Aorta (tissue), 5 donors: Measurements from ENCODE around the gene FRRS1L. TPM values are rescaled to one million over a fixed set of nuclear protein-coding genes. Genes with fewer than 3 reads are reported as not detected.
A peak's percentile ranks its signal among the peaks of the same experiment; 100 is the strongest.

ENCODE experiments used
- ATAC-seq: fragments of 200-7000 bp; cut with Tn5 transposase; one replicate; pipeline ENCODE4 v1.9.1; 2022; ENCODE audit warnings: moderate library complexity; ENCODE audit not compliant: low FRiP score
- DNase-seq, 2 donors: peaks; one replicate each; pipeline ENCODE4 v3.0.0-alpha.2; 2020
- H3K27ac ChIP-seq, 2 donors: one replicate each; pipeline ENCODE4 v1.5.1; 2013; ENCODE audit warnings: low read length in 2 of 2, mild to moderate bottlenecking in 2 of 2, moderate library complexity in 2 of 2, control low read depth in 1 of 2, inconsistent platforms in 1 of 2, low read depth in 1 of 2
- H3K27me3 ChIP-seq, 2 donors: one replicate each; pipeline ENCODE4 v1.6.1; 2013; ENCODE audit warnings: control low read depth in 1 of 2, low read length in 1 of 2, mild to moderate bottlenecking in 1 of 2, moderate library complexity in 1 of 2; ENCODE audit not compliant: insufficient read depth in 2 of 2, control insufficient read depth in 1 of 2
- H3K36me3 ChIP-seq, 2 donors: one replicate each; pipeline ENCODE4 v1.6.1; 2013; ENCODE audit warnings: control low read depth in 1 of 2, low read length in 1 of 2, mild to moderate bottlenecking in 1 of 2; ENCODE audit not compliant: insufficient read depth in 2 of 2, control insufficient read depth in 1 of 2
- H3K4me1 ChIP-seq, 2 donors: one replicate each; pipeline ENCODE4 v1.6.1; 2013; ENCODE audit warnings: low read length in 2 of 2, control low read depth in 1 of 2, mild to moderate bottlenecking in 1 of 2, moderate library complexity in 1 of 2; ENCODE audit not compliant: insufficient read depth in 2 of 2, control insufficient read depth in 1 of 2
- H3K4me3 ChIP-seq, 2 donors: one replicate each; pipeline ENCODE4 v1.5.1; 2013; ENCODE audit warnings: low read length in 2 of 2, control low read depth in 1 of 2, mild to moderate bottlenecking in 1 of 2
- H3K9me3 ChIP-seq: one replicate; pipeline ENCODE4 v1.6.1; 2013; ENCODE audit warnings: mild to moderate bottlenecking, low read length; ENCODE audit not compliant: control insufficient read depth
- WGBS, 2 donors: extraction: QIAGEN DNeasy Blood & Tissue Kit; methylation state at CpG; one replicate each; pipeline ENCODE4 v1.1.7; 2013; 5-methylcytosine and 5-hydroxymethylcytosine counted together
- intact Hi-C, 2 donors: fragments of 100-400 bp; cut with DNase I; formaldehyde crosslinking; loops; one replicate each; pipeline versions ENCODE4 v1.14.2 to v1.15.0; 2022
- polyA plus RNA-seq, 2 donors: library from polyadenylated mRNA; stranded (reverse); fragments of 200-250 nt; gene quantifications; one replicate each; pipeline ENCODE4 v1.2.3, GENCODE V29; 2013
- total RNA-seq, 2 donors: library from RNA; stranded (reverse); fragmentation: NEBNext Ultra II Directional; extraction: Animal tissue kit (Norgen Biotek cat#: 25700); gene quantifications; one replicate each; pipeline ENCODE4 v1.2.1, GENCODE V29; 2021
- donor health status: healthy with polysubstance abuse.
- donor health status: Bipolar disorder and iron deficiency.
- donor health status: DM: no; HTN: no; CAD: no.
- donor health status: DM: no; HTN: no; CAD: no.
- donor health status: DM: yes; HTN: yes; CAD: no.

The FRRS1L gene
- total and polyA plus RNA-seq, 4 donors, result under 0.01 to 1.9 (median 0.29) TPM; not detected in 1

DNA sequence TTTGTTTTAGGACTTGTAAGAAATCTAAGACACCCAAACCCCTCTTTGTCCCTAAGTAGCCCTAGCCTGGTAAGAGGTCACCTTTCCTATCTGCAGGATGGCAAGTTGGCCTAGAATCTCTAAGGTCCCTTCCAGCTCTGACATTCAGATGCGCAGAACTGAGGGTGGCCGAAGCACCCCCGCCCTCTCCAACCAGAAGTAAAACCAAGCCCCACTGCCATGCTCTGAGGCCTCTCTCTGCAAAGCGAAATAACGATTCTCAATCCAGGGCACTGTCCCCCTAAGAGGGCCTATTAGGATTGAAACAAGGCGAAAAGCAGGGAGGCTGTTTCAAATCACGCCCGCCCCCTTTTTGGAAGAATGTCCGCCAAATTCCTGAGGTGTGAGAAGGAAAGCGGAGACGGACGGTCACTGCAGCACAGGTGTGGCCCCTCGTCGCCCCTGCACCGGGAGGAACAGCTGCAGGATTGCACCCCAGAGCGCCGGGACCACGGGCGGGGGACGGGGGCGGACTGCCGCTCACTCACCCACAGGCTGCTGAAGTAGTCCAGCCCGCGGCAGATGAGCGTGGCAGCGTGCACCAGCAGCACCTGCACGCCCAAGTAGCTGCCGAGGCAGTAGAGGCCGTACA, 48.1 kb downstream of the FRRS1L start:
- Histone ChIP-seq H3K27me3 (no peaks in the 10 kb centered on the region), H3K4me3 (peak overlapping the region; percentile 67 to 93), H3K4me1 (peaks cover 4 to 6% of the 10 kb centered on the region in 2 donors), H3K9me3 (no peaks in the 10 kb centered on the region), H3K27ac (peak overlapping the region in 1 of 2 donors; percentile 71), H3K36me3 (no peaks in the 10 kb centered on the region)
- 0 to 1% methylated on average over 29 of the region's 29 CpGs for WGBS, 2 donors
- no peak for ATAC-seq
- no peak for DNase-seq
- intact Hi-C loops, result loop anchor here in 1 of 2 donors (1.0 to 5.0 kb wide), 2 partner anchors 107 to 185 kb away; partner anchors contain the start of genes ABITRAM, CTNNAL1 and ELP1

DNA sequence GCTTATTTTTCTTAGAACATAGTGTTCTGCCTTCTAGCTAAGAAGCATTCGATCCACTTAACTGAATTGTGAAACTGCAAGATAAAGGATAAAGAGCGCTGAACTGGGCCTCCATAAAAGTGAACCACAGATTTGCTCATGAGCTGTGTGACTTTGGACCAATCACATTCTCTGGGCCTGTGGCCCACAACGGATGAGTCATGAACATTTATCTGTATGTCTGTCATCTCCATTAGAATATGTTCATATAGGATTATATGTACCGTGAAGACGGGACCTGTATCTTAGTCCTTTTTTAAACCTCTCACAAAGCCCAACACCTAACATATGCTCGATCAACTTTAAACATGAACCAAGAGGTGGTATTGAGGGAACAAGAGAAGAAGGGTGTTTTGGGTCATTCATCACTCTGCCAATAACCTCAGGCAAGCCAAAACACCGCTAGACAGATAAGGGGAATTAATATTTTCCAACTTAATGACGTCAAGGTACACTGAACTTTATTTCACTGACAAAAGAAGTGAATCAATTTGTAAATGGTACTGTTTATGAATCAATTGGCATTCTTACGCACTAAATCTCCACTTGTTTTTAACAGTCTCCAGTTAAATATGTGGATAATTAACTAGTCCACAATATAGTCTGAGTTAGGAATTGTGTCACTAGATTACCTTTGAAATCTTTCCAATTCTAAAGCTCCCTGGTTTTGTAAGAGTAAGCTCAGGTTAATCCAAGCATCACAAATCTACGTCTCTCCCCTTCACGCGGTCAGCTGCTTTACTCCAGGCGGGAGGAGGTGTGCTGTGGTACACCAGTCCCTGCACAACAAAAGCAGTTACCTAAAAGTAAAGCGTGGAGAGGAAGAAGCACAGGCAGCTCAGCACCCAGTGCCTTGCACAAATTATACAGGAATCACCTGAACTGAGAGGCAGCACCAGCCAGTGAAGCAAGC, 48.9 kb downstream of the FRRS1L start:
- intact Hi-C loops, result loop anchor here in 1 of 2 donors (1.0 to 5.0 kb wide), 2 partner anchors 106 to 184 kb away; partner anchors contain the start of genes ABITRAM, CTNNAL1 and ELP1
- ATAC-seq, result no peak
- Histone ChIP-seq H3K9me3 (no peaks in the 10 kb centered on the region), H3K27me3 (no peaks in the 10 kb centered on the region), H3K4me1 (peaks cover 4 to 9% of the 10 kb centered on the region in 2 donors), H3K36me3 (no peaks in the 10 kb centered on the region), H3K27ac (no peak overlapping the region), H3K4me3 (peak overlapping the region; percentile 67 to 93)
- no peak for DNase-seq
- 14 to 15% methylated on average over 14 of the region's 14 CpGs for WGBS, 2 donors

DNA sequence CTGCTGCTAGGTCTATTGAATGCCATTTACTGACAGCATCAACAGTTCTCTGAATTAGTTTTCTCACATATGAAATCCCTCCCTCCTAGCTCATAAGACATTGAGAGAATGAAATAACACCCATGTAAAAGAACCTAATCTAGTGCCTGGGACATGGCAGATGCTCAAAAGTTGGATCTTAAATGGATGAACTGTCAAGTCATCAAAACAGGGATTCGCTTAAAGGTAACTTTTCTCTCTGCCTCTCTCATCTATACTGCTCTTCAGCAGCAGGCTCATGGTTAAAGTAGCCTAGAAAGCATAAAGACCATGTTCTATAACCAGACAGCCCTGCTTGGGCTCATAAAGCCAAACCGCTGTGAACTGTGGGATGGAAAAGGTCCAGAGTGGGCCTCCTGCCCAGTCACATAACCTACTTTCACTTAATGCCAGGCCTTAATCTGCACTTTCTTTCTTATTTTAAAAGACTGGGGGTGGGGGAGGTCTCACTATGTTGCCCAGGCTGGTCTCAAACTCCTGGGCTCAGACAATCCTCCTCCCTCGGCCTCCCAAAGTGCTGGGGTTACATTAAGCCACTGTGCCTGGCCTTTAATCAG, 51.0 kb downstream of the FRRS1L start:
- Histone ChIP-seq H3K4me1 (peaks cover 4 to 11% of the 10 kb centered on the region in 2 donors), H3K9me3 (no peaks in the 10 kb centered on the region), H3K27me3 (no peaks in the 10 kb centered on the region), H3K36me3 (no peaks in the 10 kb centered on the region), H3K27ac (no peak overlapping the region), H3K4me3 (no peak overlapping the region)
- intact Hi-C loops, result loop anchor here in 1 of 2 donors (5.0 kb wide), 1 partner anchor 104 kb away; the partner anchor contains the start of gene CTNNAL1
- ATAC-seq (no peak), DNase-seq (peak in 1 of 2 donors; percentile 61)
- WGBS, 2 donors, result 29 to 34% methylated on average over 3 of the region's 3 CpGs

DNA sequence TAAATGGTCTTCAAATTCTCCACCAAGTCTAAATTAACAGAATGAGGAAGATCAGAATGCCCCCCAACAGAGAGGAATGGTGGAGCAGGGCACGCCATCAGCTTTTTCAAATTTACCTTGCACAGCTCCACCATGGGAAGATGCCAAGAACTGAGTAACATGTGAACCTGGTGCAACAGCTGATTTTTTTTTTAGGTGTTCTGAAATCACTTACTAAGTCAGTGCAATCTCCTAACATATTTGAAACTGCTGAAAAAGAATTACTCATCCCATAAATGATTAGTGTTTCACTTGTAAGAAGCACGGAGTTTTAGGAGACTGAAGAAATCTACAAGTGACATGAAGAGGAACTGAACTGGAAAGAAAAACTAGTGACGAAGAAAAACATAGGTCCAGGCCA, 52.4 kb downstream of the FRRS1L start:
- no peaks in the 10 kb centered on the region for H3K9me3 ChIP-seq
- ATAC-seq (no peak), DNase-seq (no peak)
- no peak overlapping the region for H3K4me3 ChIP-seq
- 34 to 36% methylated on average over 3 of the region's 3 CpGs for WGBS, 2 donors
- no peaks in the 10 kb centered on the region for H3K27me3 ChIP-seq
- intact Hi-C loops, result loop anchor here in 1 of 2 donors (5.0 kb wide), 1 partner anchor 102 kb away; the partner anchor contains the start of gene CTNNAL1
- H3K36me3 ChIP-seq, result no peaks in the 10 kb centered on the region
- H3K4me1 ChIP-seq, result peaks cover 6 to 11% of the 10 kb centered on the region in 2 donors
- peak overlapping the region in 1 of 2 donors; percentile 60 for H3K27ac ChIP-seq

DNA sequence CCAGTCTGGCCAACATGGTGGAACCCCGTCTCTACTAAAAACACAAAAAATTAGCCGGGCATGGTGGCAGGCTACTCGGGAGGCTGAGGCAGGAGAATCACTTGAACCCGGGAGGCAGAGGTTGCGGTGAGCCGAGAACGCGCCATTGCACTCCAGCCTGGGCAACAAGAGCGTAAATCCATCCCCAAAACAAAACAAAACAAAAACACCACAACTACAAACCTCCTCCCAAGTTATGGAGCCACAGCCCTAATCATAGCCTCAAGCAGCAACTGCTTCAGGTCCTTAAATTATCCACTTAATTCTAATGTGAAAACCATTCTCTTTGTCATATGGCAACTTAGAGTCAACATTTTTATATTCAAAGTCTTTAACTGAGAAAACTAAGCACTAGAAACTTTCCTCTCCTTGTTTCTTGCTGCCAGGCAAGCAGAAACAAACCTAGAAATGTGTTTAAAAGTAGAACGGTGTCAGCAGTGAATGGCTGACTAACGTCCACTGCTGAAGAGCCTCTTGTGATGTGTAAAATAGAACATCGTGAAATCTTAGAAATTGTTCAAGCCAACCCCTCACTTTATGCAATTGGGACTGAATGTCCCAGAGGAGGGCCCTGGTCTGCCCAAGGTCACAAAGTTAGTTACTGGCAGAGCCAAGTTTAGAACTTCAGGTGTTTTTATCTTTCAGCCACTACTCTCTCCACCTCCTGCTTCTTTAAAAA, 53.0 kb downstream of the FRRS1L start:
- no peaks in the 10 kb centered on the region for H3K27me3 ChIP-seq
- 62 to 63% methylated on average over 12 of the region's 12 CpGs for WGBS, 2 donors
- intact Hi-C loops, result no loop called here
- no peak for DNase-seq
- ATAC-seq, result no peak
- no peaks in the 10 kb centered on the region for H3K36me3 ChIP-seq
- peaks cover 6 to 11% of the 10 kb centered on the region in 2 donors for H3K4me1 ChIP-seq
- peak overlapping the region in 1 of 2 donors; percentile 60 for H3K27ac ChIP-seq
- no peak overlapping the region for H3K4me3 ChIP-seq
- H3K9me3 ChIP-seq, result no peaks in the 10 kb centered on the region

DNA sequence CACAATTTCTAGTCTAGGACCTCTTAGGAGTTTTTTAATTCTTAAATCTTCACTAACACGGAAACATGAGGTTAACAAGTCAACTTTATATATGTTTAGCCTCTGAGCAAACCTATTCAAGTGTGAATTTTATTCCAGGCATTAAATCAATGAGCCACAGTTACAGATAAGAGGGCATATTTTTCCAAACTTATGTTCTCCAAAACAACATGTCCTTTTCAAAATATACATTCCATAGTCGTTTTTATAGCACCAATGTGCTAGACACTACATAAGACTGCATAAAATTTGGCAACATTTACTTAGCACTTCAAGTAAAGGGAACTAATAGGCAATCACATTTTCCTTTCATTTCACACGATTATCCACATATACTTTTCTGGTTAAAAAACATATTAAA, 53.8 kb downstream of the FRRS1L start:
- Histone ChIP-seq H3K27me3 (no peaks in the 10 kb centered on the region), H3K36me3 (no peaks in the 10 kb centered on the region), H3K9me3 (no peaks in the 10 kb centered on the region), H3K4me3 (no peak overlapping the region), H3K27ac (no peak overlapping the region), H3K4me1 (peaks cover 6 to 11% of the 10 kb centered on the region in 2 donors)
- intact Hi-C loops, result no loop called here
- no peak for ATAC-seq
- 20 to 23% methylated on average over 3 of the region's 3 CpGs for WGBS, 2 donors
- no peak for DNase-seq

DNA sequence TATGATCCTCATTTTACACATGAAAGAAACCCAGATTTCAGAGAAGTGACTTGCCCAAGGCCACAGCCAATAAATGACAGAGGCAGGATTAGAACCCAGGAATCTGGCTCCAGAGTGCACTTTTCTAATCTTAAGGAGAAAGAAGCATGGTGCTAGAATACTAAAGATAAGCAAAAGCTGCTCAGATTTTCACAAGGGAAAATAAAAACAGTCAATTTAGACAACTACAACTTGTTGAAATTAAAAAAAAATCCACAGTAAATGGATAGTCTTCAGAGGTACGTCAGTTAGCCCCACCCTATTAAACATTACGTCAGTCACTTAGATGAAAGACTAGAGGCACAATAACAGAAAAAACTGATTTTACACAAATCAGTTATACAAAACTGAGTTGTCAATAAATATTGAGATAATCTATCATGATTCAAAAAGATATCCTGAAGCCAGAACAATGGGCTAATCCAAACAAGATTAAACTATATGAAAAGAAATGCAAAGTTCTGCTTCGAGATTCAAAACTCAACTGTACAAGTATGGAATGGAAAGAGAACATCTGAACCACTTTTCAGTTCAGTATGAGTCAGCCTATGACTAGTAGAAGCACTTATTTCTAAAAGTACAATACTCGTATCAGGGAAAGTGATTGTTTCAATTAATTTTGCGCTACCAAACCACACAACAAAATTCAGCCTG, 56.6 kb downstream of the FRRS1L start:
- intact Hi-C loops, result no loop called here
- H3K4me3 ChIP-seq, result no peak overlapping the region
- no peaks in the 10 kb centered on the region for H3K9me3 ChIP-seq
- H3K27me3 ChIP-seq, result no peaks in the 10 kb centered on the region
- H3K27ac ChIP-seq, result peak overlapping the region in 1 of 2 donors; percentile 80
- H3K36me3 ChIP-seq, result no peaks in the 10 kb centered on the region
- DNase-seq, result no peak
- peaks cover 6 to 9% of the 10 kb centered on the region in 2 donors for H3K4me1 ChIP-seq
- ATAC-seq, result peak; percentile 65
- 7 to 11% methylated on average over 5 of the region's 5 CpGs for WGBS, 2 donors
